H1 (cell line): ENCODE results near the gene STK11IP. TPM values are rescaled to one million over a fixed set of nuclear protein-coding genes. Genes with fewer than 3 reads are reported as not detected.

Source experiments
- ASH2L ChIP-seq: fragments of 200-600, 300-600 bp; sonication (generic); IDR thresholded peaks from one replicate; pipeline ENCODE4 v1.7.1; 2017; ENCODE audit warnings: low read length
- HDAC2 ChIP-seq, 2 experiments: fragments of 300-600 bp in 1 of 2; sonication (generic) in 1 of 2; IDR thresholded peaks; 2 replicates each; pipeline ENCODE4 v1.6.1; 2011 to 2012; ENCODE audit warnings: low read depth in 2 of 2, low read length in 2 of 2, mild to moderate bottlenecking in 2 of 2, moderate library complexity in 2 of 2, borderline replicate concordance in 1 of 2, inconsistent platforms in 1 of 2
- TCF12 ChIP-seq: IDR thresholded peaks from 2 replicates; pipeline ENCODE4 v1.6.1; 2011; ENCODE audit warnings: low read depth, mild to moderate bottlenecking, low read length
- polyA plus RNA-seq, 7 experiments: library from polyadenylated mRNA; depleted of rRNA in 3 of 7; stranded (reverse) in 5 of 7; unstranded in 2 of 7; fragments of >200 nt in 5 of 7; fragments of 200-250 nt in 2 of 7; gene quantifications; 1 replicate in 5 of 7; 2 replicates in 1 of 7; 4 replicates in 1 of 7; pipeline versions ENCODE4 v1.2.1 to v1.2.3, GENCODE V29; 2011 to 2013; ENCODE audit warnings: missing spikeins in 2 of 7, mixed read lengths in 2 of 7
- total RNA-seq: library from RNA; stranded (reverse); fragmentation: NEBNext Ultra II Directional; extraction: Animal tissue kit (Norgen Biotek cat#: 25700); gene quantifications from 2 replicates; pipeline ENCODE4 v1.2.1, GENCODE V29; 2021
- TF ChIP-seq, protein P1 (sequence below): fragments of 300-600 bp; sonication (generic); IDR thresholded peaks from 2 replicates; pipeline ENCODE4 v1.7.1; 2012; ENCODE audit warnings: low read length, moderate library complexity, mild to moderate bottlenecking, inconsistent platforms; ENCODE audit not compliant: insufficient replicate concordance

The STK11IP gene
- total and polyA plus RNA-seq, 2 of the 8 experiments (the other 6 are each of a cell fraction or from before 2014, with no cell fraction given) = 18.5 to 29.6 TPM

DNA sequence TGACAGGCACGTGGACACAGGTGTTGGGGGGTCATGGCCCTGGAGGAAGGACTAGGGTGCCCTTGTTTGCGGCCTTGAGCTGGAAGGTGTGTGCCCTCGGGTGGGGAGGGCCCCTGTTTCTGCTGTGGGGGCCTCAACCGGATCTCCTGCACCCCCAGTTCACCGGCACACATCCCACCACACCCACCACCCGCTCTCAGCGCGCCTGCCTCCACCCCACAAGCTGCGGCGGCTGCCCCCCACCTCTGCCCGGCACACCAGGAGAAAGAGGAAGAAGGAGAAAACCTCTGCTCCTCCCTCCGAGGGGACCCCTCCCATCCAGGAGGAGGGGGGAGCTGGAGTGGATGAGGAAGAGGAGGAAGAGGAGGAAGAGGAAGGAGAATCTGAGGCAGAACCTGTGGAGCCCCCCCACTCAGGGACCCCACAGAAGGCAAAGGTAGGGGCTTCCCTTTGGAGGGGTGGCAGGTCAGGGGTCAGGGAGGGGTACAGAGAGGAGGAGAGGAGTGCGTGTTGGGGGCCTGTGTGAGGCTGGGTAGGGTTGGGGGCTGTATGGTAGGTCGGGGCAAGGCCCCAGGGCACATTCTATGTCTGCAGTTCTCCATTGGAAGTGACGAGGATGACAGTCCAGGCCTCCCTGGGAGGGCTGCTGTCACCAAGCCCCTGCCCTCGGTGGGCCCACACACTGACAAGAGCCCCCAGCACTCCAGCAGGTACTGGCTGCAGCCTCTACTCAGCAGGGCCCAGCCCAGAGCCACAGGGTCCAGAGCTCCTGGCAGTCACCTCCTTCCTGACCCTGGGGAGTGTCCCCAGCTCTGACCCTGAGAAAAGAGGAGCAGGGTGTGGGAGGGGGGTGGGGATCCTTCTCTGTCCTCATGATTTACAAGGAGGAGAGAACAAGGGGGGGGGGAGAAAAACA is 31.6 kb downstream of the STK11IP start (continued):
- TF ChIP-seq, protein P1, sequence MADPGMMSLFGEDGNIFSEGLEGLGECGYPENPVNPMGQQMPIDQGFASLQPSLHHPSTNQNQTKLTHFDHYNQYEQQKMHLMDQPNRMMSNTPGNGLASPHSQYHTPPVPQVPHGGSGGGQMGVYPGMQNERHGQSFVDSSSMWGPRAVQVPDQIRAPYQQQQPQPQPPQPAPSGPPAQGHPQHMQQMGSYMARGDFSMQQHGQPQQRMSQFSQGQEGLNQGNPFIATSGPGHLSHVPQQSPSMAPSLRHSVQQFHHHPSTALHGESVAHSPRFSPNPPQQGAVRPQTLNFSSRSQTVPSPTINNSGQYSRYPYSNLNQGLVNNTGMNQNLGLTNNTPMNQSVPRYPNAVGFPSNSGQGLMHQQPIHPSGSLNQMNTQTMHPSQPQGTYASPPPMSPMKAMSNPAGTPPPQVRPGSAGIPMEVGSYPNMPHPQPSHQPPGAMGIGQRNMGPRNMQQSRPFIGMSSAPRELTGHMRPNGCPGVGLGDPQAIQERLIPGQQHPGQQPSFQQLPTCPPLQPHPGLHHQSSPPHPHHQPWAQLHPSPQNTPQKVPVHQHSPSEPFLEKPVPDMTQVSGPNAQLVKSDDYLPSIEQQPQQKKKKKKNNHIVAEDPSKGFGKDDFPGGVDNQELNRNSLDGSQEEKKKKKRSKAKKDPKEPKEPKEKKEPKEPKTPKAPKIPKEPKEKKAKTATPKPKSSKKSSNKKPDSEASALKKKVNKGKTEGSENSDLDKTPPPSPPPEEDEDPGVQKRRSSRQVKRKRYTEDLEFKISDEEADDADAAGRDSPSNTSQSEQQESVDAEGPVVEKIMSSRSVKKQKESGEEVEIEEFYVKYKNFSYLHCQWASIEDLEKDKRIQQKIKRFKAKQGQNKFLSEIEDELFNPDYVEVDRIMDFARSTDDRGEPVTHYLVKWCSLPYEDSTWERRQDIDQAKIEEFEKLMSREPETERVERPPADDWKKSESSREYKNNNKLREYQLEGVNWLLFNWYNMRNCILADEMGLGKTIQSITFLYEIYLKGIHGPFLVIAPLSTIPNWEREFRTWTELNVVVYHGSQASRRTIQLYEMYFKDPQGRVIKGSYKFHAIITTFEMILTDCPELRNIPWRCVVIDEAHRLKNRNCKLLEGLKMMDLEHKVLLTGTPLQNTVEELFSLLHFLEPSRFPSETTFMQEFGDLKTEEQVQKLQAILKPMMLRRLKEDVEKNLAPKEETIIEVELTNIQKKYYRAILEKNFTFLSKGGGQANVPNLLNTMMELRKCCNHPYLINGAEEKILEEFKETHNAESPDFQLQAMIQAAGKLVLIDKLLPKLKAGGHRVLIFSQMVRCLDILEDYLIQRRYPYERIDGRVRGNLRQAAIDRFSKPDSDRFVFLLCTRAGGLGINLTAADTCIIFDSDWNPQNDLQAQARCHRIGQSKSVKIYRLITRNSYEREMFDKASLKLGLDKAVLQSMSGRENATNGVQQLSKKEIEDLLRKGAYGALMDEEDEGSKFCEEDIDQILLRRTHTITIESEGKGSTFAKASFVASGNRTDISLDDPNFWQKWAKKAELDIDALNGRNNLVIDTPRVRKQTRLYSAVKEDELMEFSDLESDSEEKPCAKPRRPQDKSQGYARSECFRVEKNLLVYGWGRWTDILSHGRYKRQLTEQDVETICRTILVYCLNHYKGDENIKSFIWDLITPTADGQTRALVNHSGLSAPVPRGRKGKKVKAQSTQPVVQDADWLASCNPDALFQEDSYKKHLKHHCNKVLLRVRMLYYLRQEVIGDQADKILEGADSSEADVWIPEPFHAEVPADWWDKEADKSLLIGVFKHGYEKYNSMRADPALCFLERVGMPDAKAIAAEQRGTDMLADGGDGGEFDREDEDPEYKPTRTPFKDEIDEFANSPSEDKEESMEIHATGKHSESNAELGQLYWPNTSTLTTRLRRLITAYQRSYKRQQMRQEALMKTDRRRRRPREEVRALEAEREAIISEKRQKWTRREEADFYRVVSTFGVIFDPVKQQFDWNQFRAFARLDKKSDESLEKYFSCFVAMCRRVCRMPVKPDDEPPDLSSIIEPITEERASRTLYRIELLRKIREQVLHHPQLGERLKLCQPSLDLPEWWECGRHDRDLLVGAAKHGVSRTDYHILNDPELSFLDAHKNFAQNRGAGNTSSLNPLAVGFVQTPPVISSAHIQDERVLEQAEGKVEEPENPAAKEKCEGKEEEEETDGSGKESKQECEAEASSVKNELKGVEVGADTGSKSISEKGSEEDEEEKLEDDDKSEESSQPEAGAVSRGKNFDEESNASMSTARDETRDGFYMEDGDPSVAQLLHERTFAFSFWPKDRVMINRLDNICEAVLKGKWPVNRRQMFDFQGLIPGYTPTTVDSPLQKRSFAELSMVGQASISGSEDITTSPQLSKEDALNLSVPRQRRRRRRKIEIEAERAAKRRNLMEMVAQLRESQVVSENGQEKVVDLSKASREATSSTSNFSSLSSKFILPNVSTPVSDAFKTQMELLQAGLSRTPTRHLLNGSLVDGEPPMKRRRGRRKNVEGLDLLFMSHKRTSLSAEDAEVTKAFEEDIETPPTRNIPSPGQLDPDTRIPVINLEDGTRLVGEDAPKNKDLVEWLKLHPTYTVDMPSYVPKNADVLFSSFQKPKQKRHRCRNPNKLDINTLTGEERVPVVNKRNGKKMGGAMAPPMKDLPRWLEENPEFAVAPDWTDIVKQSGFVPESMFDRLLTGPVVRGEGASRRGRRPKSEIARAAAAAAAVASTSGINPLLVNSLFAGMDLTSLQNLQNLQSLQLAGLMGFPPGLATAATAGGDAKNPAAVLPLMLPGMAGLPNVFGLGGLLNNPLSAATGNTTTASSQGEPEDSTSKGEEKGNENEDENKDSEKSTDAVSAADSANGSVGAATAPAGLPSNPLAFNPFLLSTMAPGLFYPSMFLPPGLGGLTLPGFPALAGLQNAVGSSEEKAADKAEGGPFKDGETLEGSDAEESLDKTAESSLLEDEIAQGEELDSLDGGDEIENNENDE = no peak
- no peak for TF ChIP-seq ASH2L
- TF ChIP-seq TCF12 = no peak
- TF ChIP-seq HDAC2 (IDR thresholded peaks at IDR 0.05; ENCODE audit: borderline replicate concordance in 1 of 2, low read depth in 2 of 2, low read length in 2 of 2) = no peak
